Mammary epithelial cell (primary cell): Measurements from ENCODE around the gene BORCS5.

ENCODE experiments used
- EZH2 ChIP-seq: IDR thresholded peaks from 2 replicates; pipeline ENCODE4 v1.6.1; 2012; ENCODE audit warnings: low read length, inconsistent platforms, borderline replicate concordance
- TF ChIP-seq, protein P1 (sequence below), 2 donors: IDR thresholded peaks in 1 of 2; conservative IDR thresholded peaks in 1 of 2; 2 replicates each; pipeline ENCODE4 v1.5.1; 2011 to 2012; ENCODE audit warnings: inconsistent platforms in 2 of 2, low read length in 2 of 2, mild to moderate bottlenecking in 2 of 2, control low read depth in 1 of 2, low read depth in 1 of 2; ENCODE audit not compliant: insufficient read depth in 1 of 2; ENCODE audit errors: extremely low read depth in 1 of 2

DNA sequence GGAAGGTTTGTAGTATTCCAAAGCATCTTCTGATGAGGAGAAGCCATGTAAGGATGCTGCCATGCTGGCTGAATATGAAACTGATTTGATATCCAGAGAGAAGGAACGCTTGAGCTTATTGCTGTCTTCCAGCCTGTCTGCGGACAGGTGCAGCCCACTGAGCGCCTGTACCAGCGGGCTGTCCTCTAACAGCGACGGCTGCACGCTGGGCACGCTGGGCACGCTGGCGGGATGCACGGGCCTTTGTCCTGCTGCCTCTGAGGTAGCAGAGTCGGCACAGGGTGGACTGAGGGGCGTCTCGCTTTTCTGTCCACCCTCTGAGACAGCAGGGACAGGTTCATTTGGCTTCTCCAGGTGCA lies 120.6 kb downstream of the BORCS5 start:
- TF ChIP-seq, protein P1, sequence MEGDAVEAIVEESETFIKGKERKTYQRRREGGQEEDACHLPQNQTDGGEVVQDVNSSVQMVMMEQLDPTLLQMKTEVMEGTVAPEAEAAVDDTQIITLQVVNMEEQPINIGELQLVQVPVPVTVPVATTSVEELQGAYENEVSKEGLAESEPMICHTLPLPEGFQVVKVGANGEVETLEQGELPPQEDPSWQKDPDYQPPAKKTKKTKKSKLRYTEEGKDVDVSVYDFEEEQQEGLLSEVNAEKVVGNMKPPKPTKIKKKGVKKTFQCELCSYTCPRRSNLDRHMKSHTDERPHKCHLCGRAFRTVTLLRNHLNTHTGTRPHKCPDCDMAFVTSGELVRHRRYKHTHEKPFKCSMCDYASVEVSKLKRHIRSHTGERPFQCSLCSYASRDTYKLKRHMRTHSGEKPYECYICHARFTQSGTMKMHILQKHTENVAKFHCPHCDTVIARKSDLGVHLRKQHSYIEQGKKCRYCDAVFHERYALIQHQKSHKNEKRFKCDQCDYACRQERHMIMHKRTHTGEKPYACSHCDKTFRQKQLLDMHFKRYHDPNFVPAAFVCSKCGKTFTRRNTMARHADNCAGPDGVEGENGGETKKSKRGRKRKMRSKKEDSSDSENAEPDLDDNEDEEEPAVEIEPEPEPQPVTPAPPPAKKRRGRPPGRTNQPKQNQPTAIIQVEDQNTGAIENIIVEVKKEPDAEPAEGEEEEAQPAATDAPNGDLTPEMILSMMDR (conservative IDR thresholded peaks at IDR 0.05 in 1 of 2, IDR thresholded peaks at IDR 0.05 in 1 of 2; ENCODE audit: extremely low read depth in 1 of 2, insufficient read depth in 1 of 2, low read depth in 1 of 2, low read length in 2 of 2): no peak
- no peak for TF ChIP-seq EZH2
